ENCODE data around the gene EFCC1. TPM values are rescaled to one million over a fixed set of nuclear protein-coding genes. Genes with fewer than 3 reads are reported as not detected.

Gene EFCC1
- total and polyA plus RNA-seq, 2 donors from 2014 or later, result 2.4 to 3.7 TPM

DNA sequence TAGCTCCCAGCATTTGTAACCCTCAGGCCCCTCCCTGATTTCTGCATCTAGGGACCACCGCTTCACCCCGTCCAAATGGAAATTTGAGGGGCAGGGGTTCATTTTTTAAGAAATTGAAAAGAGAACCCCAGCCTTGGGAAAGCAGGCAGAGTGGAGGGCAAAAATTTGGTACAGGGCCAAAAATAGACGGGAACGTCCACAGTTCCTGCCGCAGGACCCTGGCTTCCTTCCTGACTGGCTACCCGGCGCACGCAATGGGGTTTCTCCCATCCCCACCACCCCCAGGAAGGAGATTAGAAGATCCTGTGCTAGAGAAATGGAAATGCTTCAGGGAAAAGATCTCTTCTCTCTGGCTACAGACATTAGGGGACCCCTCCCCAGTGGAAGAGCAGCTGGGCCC, 80.4 kb downstream of the EFCC1 start:
- no peak overlapping the region for H3K27ac ChIP-seq (ENCODE audit: low read depth in 2 of 2, low read length in 2 of 2)
- DNase-seq (no peak), FAIRE-seq (no peak)
- H3K9me3 ChIP-seq (ENCODE audit: control insufficient read depth in 2 of 3, insufficient read depth in 1 of 3, low read length in 3 of 3), result no peaks in the 10 kb centered on the region
- no peak overlapping the region for H3K9ac ChIP-seq (ENCODE audit: low read length in 3 of 3)
- no peaks in the 10 kb centered on the region for H3K36me3 ChIP-seq (ENCODE audit: control insufficient read depth in 2 of 3, insufficient read depth in 3 of 3, low read length in 3 of 3)
- intact Hi-C loops (cut with DNase I), result no loop called here
- no peaks in the 10 kb centered on the region for H3K27me3 ChIP-seq (ENCODE audit: control insufficient read depth, insufficient read depth, low read length)
- no peak overlapping the region for H3K4me3 ChIP-seq (ENCODE audit: low read length in 3 of 3)
- TF ChIP-seq, protein P1, sequence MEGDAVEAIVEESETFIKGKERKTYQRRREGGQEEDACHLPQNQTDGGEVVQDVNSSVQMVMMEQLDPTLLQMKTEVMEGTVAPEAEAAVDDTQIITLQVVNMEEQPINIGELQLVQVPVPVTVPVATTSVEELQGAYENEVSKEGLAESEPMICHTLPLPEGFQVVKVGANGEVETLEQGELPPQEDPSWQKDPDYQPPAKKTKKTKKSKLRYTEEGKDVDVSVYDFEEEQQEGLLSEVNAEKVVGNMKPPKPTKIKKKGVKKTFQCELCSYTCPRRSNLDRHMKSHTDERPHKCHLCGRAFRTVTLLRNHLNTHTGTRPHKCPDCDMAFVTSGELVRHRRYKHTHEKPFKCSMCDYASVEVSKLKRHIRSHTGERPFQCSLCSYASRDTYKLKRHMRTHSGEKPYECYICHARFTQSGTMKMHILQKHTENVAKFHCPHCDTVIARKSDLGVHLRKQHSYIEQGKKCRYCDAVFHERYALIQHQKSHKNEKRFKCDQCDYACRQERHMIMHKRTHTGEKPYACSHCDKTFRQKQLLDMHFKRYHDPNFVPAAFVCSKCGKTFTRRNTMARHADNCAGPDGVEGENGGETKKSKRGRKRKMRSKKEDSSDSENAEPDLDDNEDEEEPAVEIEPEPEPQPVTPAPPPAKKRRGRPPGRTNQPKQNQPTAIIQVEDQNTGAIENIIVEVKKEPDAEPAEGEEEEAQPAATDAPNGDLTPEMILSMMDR (IDR thresholded peaks at IDR 0.05; ENCODE audit: borderline replicate concordance, extremely low read depth, insufficient read depth), result no peak
- H3K4me1 ChIP-seq (ENCODE audit: control insufficient read depth in 2 of 3, insufficient read depth in 2 of 3, low read depth in 1 of 3, low read length in 3 of 3), result no peaks in the 10 kb centered on the region

DNA sequence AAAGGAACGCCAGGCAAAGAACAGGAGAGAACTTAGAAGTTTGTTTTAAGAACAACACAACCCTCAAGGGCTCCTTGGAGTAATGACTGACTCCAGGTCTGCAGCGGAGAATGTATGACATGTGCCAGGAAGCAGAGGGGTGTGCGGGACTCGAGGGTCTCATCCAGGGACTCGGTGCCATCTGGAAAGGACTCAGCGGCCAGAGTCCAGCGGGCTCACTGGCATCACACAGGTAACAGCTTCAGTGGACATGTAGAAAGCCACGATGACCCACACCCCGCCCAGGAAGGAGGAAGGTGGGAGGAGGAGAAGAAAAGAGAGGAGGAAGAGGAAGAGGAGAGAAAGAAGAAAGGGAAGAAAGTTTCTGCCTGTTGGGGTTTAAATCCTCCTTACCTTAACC, 80.9 kb downstream of the EFCC1 start:
- no peaks in the 10 kb centered on the region for H3K27me3 ChIP-seq (ENCODE audit: control insufficient read depth, insufficient read depth, low read length)
- no peak overlapping the region for H3K27ac ChIP-seq (ENCODE audit: low read depth in 2 of 2, low read length in 2 of 2)
- H3K4me1 ChIP-seq (ENCODE audit: control insufficient read depth in 2 of 3, insufficient read depth in 2 of 3, low read depth in 1 of 3, low read length in 3 of 3), result no peaks in the 10 kb centered on the region
- TF ChIP-seq, protein P1 (IDR thresholded peaks at IDR 0.05; ENCODE audit: borderline replicate concordance, extremely low read depth, insufficient read depth), result no peak
- FAIRE-seq (no peak), DNase-seq (no peak)
- H3K36me3 ChIP-seq (ENCODE audit: control insufficient read depth in 2 of 3, insufficient read depth in 3 of 3, low read length in 3 of 3), result no peaks in the 10 kb centered on the region
- H3K9ac ChIP-seq (ENCODE audit: low read length in 3 of 3), result no peak overlapping the region
- no peaks in the 10 kb centered on the region for H3K9me3 ChIP-seq (ENCODE audit: control insufficient read depth in 2 of 3, insufficient read depth in 1 of 3, low read length in 3 of 3)
- no peak overlapping the region for H3K4me3 ChIP-seq (ENCODE audit: low read length in 3 of 3)
- intact Hi-C loops (cut with DNase I), result no loop called here

DNA sequence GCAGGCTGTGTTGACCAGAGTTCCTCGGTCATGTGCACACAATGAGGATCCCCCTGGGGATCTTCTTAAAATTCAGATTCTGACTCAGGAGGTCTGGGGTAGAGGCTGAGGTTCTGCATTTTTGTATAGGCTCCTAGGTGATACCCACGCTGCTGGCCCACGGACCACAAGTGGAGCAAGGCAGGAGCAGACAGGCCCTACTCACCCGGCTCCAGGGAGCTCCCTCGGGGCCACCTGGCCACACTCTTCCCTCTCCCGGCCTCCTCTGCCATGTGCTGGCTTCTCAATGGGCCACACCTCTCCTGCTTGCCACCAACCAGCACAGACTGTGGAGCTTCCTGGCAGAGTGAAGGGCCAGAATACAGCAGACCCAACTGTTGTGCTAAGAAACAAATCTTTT, 83.4 kb downstream of the EFCC1 start:
- H3K9me3 ChIP-seq (ENCODE audit: control insufficient read depth in 2 of 3, insufficient read depth in 1 of 3, low read length in 3 of 3), result no peaks in the 10 kb centered on the region
- no peak overlapping the region for H3K27ac ChIP-seq (ENCODE audit: low read depth in 2 of 2, low read length in 2 of 2)
- no peak for FAIRE-seq
- no peaks in the 10 kb centered on the region for H3K27me3 ChIP-seq (ENCODE audit: control insufficient read depth, insufficient read depth, low read length)
- H3K9ac ChIP-seq (ENCODE audit: low read length in 3 of 3), result no peak overlapping the region
- DNase-seq, result no peak
- no peaks in the 10 kb centered on the region for H3K4me1 ChIP-seq (ENCODE audit: control insufficient read depth in 2 of 3, insufficient read depth in 2 of 3, low read depth in 1 of 3, low read length in 3 of 3)
- no peak overlapping the region for H3K4me3 ChIP-seq (ENCODE audit: low read length in 3 of 3)
- TF ChIP-seq, protein P1 (IDR thresholded peaks at IDR 0.05; ENCODE audit: borderline replicate concordance, extremely low read depth, insufficient read depth), result no peak
- intact Hi-C loops (cut with DNase I), result no loop called here
- no peaks in the 10 kb centered on the region for H3K36me3 ChIP-seq (ENCODE audit: control insufficient read depth in 2 of 3, insufficient read depth in 3 of 3, low read length in 3 of 3)

DNA sequence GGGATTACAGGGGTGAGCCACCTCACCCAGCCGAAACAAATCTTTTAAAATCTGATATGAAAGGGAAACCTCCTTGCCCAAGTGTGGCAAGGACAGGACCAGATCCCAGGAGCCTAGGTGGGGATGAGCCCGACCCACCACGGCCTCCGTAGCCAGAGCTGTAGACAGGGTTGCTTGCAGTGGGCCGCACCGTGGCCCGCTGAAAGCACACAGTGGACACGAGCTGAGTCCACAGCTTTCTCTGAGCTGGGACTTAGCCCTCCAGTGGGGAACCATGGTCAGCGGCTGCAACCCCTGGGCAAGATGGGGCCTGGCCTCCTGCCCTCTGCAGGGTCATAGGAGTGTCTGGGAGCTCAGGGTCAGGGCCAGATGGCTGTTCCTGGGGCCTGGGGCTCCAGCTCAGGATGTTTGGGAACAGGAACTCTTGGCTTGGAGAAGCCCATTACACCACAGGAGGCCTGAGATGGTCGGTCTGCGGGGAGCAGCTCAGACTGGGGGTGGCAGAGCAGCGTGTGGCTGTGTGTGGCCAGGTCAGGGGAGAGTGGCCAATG, 84.1 kb downstream of the EFCC1 start:
- DNase-seq, result peak in 1 of 5 donors; percentile 58
- TF ChIP-seq, protein P1 (IDR thresholded peaks at IDR 0.05; ENCODE audit: borderline replicate concordance, extremely low read depth, insufficient read depth), result no peak
- FAIRE-seq, result no peak

More for the DNA sequence above, 84.1 kb downstream of the EFCC1 start:
- H3K27ac ChIP-seq (ENCODE audit: low read depth in 2 of 2, low read length in 2 of 2), result no peak overlapping the region
- intact Hi-C loops (cut with DNase I), result no loop called here
- no peaks in the 10 kb centered on the region for H3K27me3 ChIP-seq (ENCODE audit: control insufficient read depth, insufficient read depth, low read length)
- no peaks in the 10 kb centered on the region for H3K4me1 ChIP-seq (ENCODE audit: control insufficient read depth in 2 of 3, insufficient read depth in 2 of 3, low read depth in 1 of 3, low read length in 3 of 3)
- no peaks in the 10 kb centered on the region for H3K9me3 ChIP-seq (ENCODE audit: control insufficient read depth in 2 of 3, insufficient read depth in 1 of 3, low read length in 3 of 3)
- no peak overlapping the region for H3K9ac ChIP-seq (ENCODE audit: low read length in 3 of 3)
- H3K4me3 ChIP-seq (ENCODE audit: low read length in 3 of 3), result no peak overlapping the region
- no peaks in the 10 kb centered on the region for H3K36me3 ChIP-seq (ENCODE audit: control insufficient read depth in 2 of 3, insufficient read depth in 3 of 3, low read length in 3 of 3)
